Lung (tissue), 12 donors: ENCODE data around the gene ITGB2. TPM values are rescaled to one million over a fixed set of nuclear protein-coding genes. Genes with fewer than 3 reads are reported as not detected.

Source experiments
- ATAC-seq: fragments of 200-7000 bp; cut with Tn5 transposase; one replicate; pipeline ENCODE4 v1.9.1; 2020; ENCODE audit warnings: moderate number of reproducible peaks; ENCODE audit not compliant: insufficient read depth, low FRiP score
- DNase-seq, 3 donors: peaks; one replicate each; pipeline ENCODE4 v3.0.0-alpha.2; 2013 to 2017
- H3K27ac ChIP-seq, 2 donors: one replicate each; pipeline ENCODE4 v1.5.1; 2013; ENCODE audit warnings: mild to moderate bottlenecking in 2 of 2, moderate library complexity in 2 of 2, control low read depth in 1 of 2, inconsistent platforms in 1 of 2, low read depth in 1 of 2, low read length in 1 of 2
- H3K27me3 ChIP-seq, 3 donors: one replicate each; pipeline ENCODE4 v1.5.1; 2013; ENCODE audit warnings: low read length in 2 of 3; ENCODE audit not compliant: control insufficient read depth in 3 of 3, insufficient read depth in 3 of 3
- H3K36me3 ChIP-seq, 4 donors: one replicate each; pipeline ENCODE4 v1.5.1; 2013; ENCODE audit warnings: low read length in 4 of 4, mild to moderate bottlenecking in 1 of 4, moderate library complexity in 1 of 4; ENCODE audit not compliant: control insufficient read depth in 4 of 4, insufficient read depth in 4 of 4
- H3K4me1 ChIP-seq, 5 donors: one replicate each; pipeline ENCODE4 v1.5.1; 2013; ENCODE audit warnings: low read length in 5 of 5, mild to moderate bottlenecking in 2 of 5, moderate library complexity in 1 of 5; ENCODE audit not compliant: control insufficient read depth in 5 of 5, insufficient read depth in 5 of 5
- H3K4me3 ChIP-seq: one replicate; pipeline ENCODE4 v1.5.1; 2013; ENCODE audit warnings: mild to moderate bottlenecking, control low read depth, moderate library complexity
- H3K9ac ChIP-seq, 2 donors: one replicate each; pipeline ENCODE4 v1.5.1; 2013; ENCODE audit warnings: low read length in 2 of 2, control low read depth in 1 of 2; ENCODE audit not compliant: insufficient read depth in 1 of 2
- H3K9me3 ChIP-seq, 4 donors: one replicate each; pipeline ENCODE4 v1.5.1; 2013; ENCODE audit warnings: low read length in 3 of 4, mild to moderate bottlenecking in 1 of 4, moderate library complexity in 1 of 4; ENCODE audit not compliant: control insufficient read depth in 4 of 4, insufficient read depth in 3 of 4
- WGBS, 2 donors: extraction: QIAGEN DNeasy Blood & Tissue Kit; methylation state at CpG; one replicate each; pipeline ENCODE4 v1.1.7; 2013; 5-methylcytosine and 5-hydroxymethylcytosine counted together
- polyA plus RNA-seq, 2 donors: library from polyadenylated mRNA; stranded (reverse); fragments of 200-250 nt; gene quantifications; one replicate each; pipeline ENCODE4 v1.2.1, GENCODE V29; 2013
- total RNA-seq, 2 donors: library from RNA; depleted of rRNA in 1 of 2; stranded (reverse); fragments of >200 nt in 1 of 2; gene quantifications; one replicate each; pipeline ENCODE4 v1.2.1, GENCODE V29; 2014 to 2021
- TF ChIP-seq, protein P1 (sequence below): IDR thresholded peaks from 2 replicates; pipeline ENCODE4 v1.5.1; 2012; ENCODE audit warnings: mild to moderate bottlenecking; ENCODE audit errors: control extremely low read depth, extremely low read depth
- donor health status: control.
- donor health status: control.
- donor health status: Bipolar disorder and iron deficiency.
- donor health status: healthy.
- donor health status: DM: yes; HTN: yes; CAD: no.

Gene ITGB2
- total and polyA plus RNA-seq, 4 donors = 52.9 to 376 (median 187) TPM

DNA sequence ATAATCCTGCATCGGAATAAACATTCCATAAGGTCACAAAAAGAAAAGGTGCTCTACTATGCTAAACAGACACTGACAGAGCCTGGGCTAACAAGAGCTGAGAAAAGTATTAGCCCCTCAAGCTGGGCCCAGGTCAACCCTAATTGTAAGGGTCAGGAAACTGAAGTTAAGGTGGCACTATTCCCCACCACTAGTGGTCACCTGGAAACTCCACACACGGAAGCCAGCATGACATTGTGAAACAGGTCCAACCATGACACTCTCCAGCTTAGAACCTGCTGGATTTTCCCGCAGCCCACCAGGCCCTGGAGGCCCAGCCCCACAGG lies 48.4 kb downstream of the ITGB2 start:
- WGBS, 2 donors = 8% methylated on average over 3 of the region's 3 CpGs
- H3K27ac ChIP-seq = peak overlapping the region; percentile 92 to 93
- no peaks in the 10 kb centered on the region for H3K36me3 ChIP-seq
- H3K9ac ChIP-seq = peak overlapping the region in 1 of 2 donors; percentile 36
- peaks cover 0 to 6% (median 3%) of the 10 kb centered on the region in 3 donors for H3K27me3 ChIP-seq
- TF ChIP-seq, protein P1, sequence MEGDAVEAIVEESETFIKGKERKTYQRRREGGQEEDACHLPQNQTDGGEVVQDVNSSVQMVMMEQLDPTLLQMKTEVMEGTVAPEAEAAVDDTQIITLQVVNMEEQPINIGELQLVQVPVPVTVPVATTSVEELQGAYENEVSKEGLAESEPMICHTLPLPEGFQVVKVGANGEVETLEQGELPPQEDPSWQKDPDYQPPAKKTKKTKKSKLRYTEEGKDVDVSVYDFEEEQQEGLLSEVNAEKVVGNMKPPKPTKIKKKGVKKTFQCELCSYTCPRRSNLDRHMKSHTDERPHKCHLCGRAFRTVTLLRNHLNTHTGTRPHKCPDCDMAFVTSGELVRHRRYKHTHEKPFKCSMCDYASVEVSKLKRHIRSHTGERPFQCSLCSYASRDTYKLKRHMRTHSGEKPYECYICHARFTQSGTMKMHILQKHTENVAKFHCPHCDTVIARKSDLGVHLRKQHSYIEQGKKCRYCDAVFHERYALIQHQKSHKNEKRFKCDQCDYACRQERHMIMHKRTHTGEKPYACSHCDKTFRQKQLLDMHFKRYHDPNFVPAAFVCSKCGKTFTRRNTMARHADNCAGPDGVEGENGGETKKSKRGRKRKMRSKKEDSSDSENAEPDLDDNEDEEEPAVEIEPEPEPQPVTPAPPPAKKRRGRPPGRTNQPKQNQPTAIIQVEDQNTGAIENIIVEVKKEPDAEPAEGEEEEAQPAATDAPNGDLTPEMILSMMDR = no peak
- peaks cover 11 to 35% (median 25%) of the 10 kb centered on the region in 5 donors for H3K4me1 ChIP-seq
- DNase-seq (no peak), ATAC-seq (no peak)
- peak overlapping the region; percentile 97 for H3K4me3 ChIP-seq
- H3K9me3 ChIP-seq = no peaks in the 10 kb centered on the region

- ATAC-seq (peak; percentile 7), DNase-seq (no peak)
- Histone ChIP-seq H3K4me3 (peak overlapping the region; percentile 97), H3K4me1 (peaks cover 13 to 40% (median 28%) of the 10 kb centered on the region in 5 donors), H3K27ac (peak overlapping the region; percentile 92 to 93), H3K27me3 (peaks cover 0 to 6% (median 1%) of the 10 kb centered on the region in 3 donors), H3K36me3 (peaks cover 0 to 2% (median 0%) of the 10 kb centered on the region in 4 donors), H3K9ac (peak overlapping the region; percentile 7 to 36), H3K9me3 (no peaks in the 10 kb centered on the region)
- TF ChIP-seq, protein P1 = no peak
- 16 to 29% methylated on average over 14 of the region's 14 CpGs for WGBS, 2 donors
These were observed 49.0 kb downstream of the ITGB2 start for GRCh38 chr21:44871576-44872269.

DNA sequence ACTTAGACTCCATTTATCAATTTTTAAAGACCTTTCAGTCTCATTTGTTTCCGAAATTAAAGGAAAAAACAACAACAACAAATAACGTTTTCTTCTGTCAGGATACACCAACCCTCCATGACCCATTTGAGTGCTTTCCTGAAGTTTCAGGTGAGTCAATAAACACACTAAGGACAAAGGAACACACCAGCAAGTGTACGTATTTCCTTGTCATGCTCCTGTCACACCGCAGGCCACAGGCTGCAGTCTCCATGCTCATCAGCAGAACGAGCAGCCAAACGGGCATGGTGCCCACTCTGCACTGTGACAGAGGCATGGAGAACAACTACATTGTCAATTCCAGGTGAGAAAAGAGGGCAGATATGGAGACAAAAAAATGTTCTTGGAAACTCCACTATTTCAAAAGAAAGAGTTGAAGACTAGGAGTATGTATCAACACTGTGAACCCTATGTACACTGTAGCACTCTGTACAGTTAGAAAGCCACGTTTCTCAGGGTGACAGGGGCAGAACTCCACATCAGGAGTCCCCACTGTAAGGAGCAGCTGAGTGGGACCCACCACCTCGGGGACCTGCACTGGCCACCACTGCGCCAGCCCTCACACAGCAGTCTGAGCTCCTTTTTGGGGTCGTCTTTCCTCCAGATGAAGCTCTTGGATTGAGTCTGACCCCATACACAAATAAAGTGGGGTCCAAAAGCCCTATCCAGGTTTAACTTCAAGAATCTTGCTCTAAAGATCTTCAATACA lies 49.8 kb downstream of the ITGB2 start:
- Histone ChIP-seq H3K4me1 (peaks cover 17 to 40% (median 35%) of the 10 kb centered on the region in 5 donors), H3K27ac (peak overlapping the region; percentile 93 to 94), H3K27me3 (peaks cover 0 to 6% (median 0%) of the 10 kb centered on the region in 3 donors), H3K36me3 (peaks cover 0 to 2% (median 0%) of the 10 kb centered on the region in 4 donors), H3K9me3 (no peaks in the 10 kb centered on the region), H3K9ac (no peak overlapping the region), H3K4me3 (no peak overlapping the region)
- 45 to 54% methylated on average over 10 of the region's 10 CpGs for WGBS, 2 donors
- ATAC-seq = no peak
- TF ChIP-seq, protein P1 = no peak
- DNase-seq = no peak
